Tibial nerve (tissue), 3 donors: ENCODE measurements around the gene CCNO.

ENCODE experiments used
- CTCF ChIP-seq, 5 experiments: fragments of 200-600 bp in 3 of 5; fragments of 450-650 bp in 2 of 5; sonication (generic) in 3 of 5; IDR thresholded peaks; one replicate each; pipeline ENCODE4 v1.5.1; 2016 to 2019; ENCODE audit warnings: antibody characterized with exemption in 5 of 5, mild to moderate bottlenecking in 3 of 5, moderate library complexity in 2 of 5
- POLR2A ChIP-seq, 2 donors: fragments of 450-650 bp; IDR thresholded peaks; one replicate each; pipeline ENCODE4 v1.6.1; 2017; ENCODE audit warnings: antibody characterized with exemption in 2 of 2, mild to moderate bottlenecking in 2 of 2, moderate library complexity in 2 of 2

GRCh38 chr5:55226934-55227663 lies 6.3 kb downstream of the CCNO start, which contains the start of gene MCIDAS:
- TF ChIP-seq CTCF (IDR thresholded peaks at IDR 0.05) (peak in 1 of 5 experiments; percentile 11), POLR2A (IDR thresholded peaks at IDR 0.05) (no peak)
